ENCODE measurements around the gene ATP2A1.

Gene ATP2A1

GRCh38 chr16:28898942-28899341 is 20.7 kb downstream of the ATP2A1 start:
- in situ Hi-C loops (cut with HindIII; ENCODE audit: low pct_ligation_motif_present, low sequenced_read_pairs) = no loop called here
- Histone ChIP-seq H3K4me3 (ENCODE audit: low read depth, low read length) (no peak overlapping the region), H3K36me3 (replicated peaks) (no peaks in the 10 kb centered on the region), H3K27me3 (replicated peaks) (no peaks in the 10 kb centered on the region), H3K27ac (no peak overlapping the region)
- TF ChIP-seq, protein P1, sequence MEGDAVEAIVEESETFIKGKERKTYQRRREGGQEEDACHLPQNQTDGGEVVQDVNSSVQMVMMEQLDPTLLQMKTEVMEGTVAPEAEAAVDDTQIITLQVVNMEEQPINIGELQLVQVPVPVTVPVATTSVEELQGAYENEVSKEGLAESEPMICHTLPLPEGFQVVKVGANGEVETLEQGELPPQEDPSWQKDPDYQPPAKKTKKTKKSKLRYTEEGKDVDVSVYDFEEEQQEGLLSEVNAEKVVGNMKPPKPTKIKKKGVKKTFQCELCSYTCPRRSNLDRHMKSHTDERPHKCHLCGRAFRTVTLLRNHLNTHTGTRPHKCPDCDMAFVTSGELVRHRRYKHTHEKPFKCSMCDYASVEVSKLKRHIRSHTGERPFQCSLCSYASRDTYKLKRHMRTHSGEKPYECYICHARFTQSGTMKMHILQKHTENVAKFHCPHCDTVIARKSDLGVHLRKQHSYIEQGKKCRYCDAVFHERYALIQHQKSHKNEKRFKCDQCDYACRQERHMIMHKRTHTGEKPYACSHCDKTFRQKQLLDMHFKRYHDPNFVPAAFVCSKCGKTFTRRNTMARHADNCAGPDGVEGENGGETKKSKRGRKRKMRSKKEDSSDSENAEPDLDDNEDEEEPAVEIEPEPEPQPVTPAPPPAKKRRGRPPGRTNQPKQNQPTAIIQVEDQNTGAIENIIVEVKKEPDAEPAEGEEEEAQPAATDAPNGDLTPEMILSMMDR (IDR thresholded peaks at IDR 0.05; ENCODE audit: low read depth, low read length, missing control alignments) = no peak
- no peak for DNase-seq

GRCh38 chr16:28899882-28900590 is 21.7 kb downstream of the ATP2A1 start:
- Histone ChIP-seq H3K27me3 (replicated peaks) (no peaks in the 10 kb centered on the region), H3K27ac (no peak overlapping the region), H3K4me3 (ENCODE audit: low read depth, low read length) (no peak overlapping the region), H3K36me3 (replicated peaks) (no peaks in the 10 kb centered on the region)
- in situ Hi-C loops (cut with HindIII; ENCODE audit: low pct_ligation_motif_present, low sequenced_read_pairs) = no loop called here
- DNase-seq = no peak
- TF ChIP-seq, protein P1 (IDR thresholded peaks at IDR 0.05; ENCODE audit: low read depth, low read length, missing control alignments) = no peak

GRCh38 chr16:28900601-28901000 is 22.3 kb downstream of the ATP2A1 start:
- DNase-seq = no peak
- no peak overlapping the region for H3K27ac ChIP-seq
- no peaks in the 10 kb centered on the region for H3K27me3 ChIP-seq (replicated peaks)
- H3K4me3 ChIP-seq (ENCODE audit: low read depth, low read length) = no peak overlapping the region
- in situ Hi-C loops (cut with HindIII; ENCODE audit: low pct_ligation_motif_present, low sequenced_read_pairs) = no loop called here
- TF ChIP-seq, protein P1 (IDR thresholded peaks at IDR 0.05; ENCODE audit: low read depth, low read length, missing control alignments) = no peak
- H3K36me3 ChIP-seq (replicated peaks) = no peaks in the 10 kb centered on the region

GRCh38 chr16:28901862-28902261 is 23.6 kb downstream of the ATP2A1 start:
- no peak for DNase-seq
- in situ Hi-C loops (cut with HindIII; ENCODE audit: low pct_ligation_motif_present, low sequenced_read_pairs) = no loop called here

GRCh38 chr16:28902909-28903308 is 24.6 kb downstream of the ATP2A1 start:
- in situ Hi-C loops (cut with HindIII; ENCODE audit: low pct_ligation_motif_present, low sequenced_read_pairs) = no loop called here
- DNase-seq = no peak
- no peak overlapping the region for H3K27ac ChIP-seq

More at GRCh38 chr16:28901862-28902261, 23.6 kb downstream of the ATP2A1 start:
- H3K27me3 ChIP-seq (replicated peaks) = no peaks in the 10 kb centered on the region
- H3K27ac ChIP-seq = no peak overlapping the region
- H3K36me3 ChIP-seq (replicated peaks) = no peaks in the 10 kb centered on the region
- TF ChIP-seq, protein P1 (IDR thresholded peaks at IDR 0.05; ENCODE audit: low read depth, low read length, missing control alignments) = no peak
- no peak overlapping the region for H3K4me3 ChIP-seq (ENCODE audit: low read depth, low read length)

More at GRCh38 chr16:28902909-28903308, 24.6 kb downstream of the ATP2A1 start:
- Histone ChIP-seq H3K36me3 (replicated peaks) (peaks cover 1% of the 10 kb centered on the region), H3K4me3 (ENCODE audit: low read depth, low read length) (no peak overlapping the region), H3K27me3 (replicated peaks) (no peaks in the 10 kb centered on the region)
- TF ChIP-seq, protein P1 (IDR thresholded peaks at IDR 0.05; ENCODE audit: low read depth, low read length, missing control alignments) = no peak

Measured in brain microvascular endothelial cell (primary cell).